Right atrium auricular region (tissue), 2 donors: ENCODE measurements around the gene ZNF668. TPM values are rescaled to one million over a fixed set of nuclear protein-coding genes. Genes with fewer than 3 reads are reported as not detected.

ENCODE experiments used
- DNase-seq: peaks from one replicate; pipeline ENCODE4 v3.0.0-alpha.2; 2019; ENCODE audit warnings: low spot score
- H3K27ac ChIP-seq, 2 donors: fragments of 200-600 bp; sonication (generic); 1 replicate in 1 of 2; 2 replicates in 1 of 2; pipeline ENCODE4 v1.5.1; 2016 to 2019
- H3K27me3 ChIP-seq, 2 donors: fragments of 200-600 bp; sonication (generic); one replicate each; pipeline versions ENCODE4 v1.5.1 to v1.6.0; 2017 to 2019
- H3K36me3 ChIP-seq: fragments of 200-600 bp; sonication (generic); one replicate; pipeline ENCODE4 v1.5.1; 2016
- H3K4me1 ChIP-seq, 2 donors: fragments of 200-600 bp; sonication (generic); one replicate each; pipeline versions ENCODE4 v1.5.1 to v1.6.0; 2017 to 2019
- H3K4me3 ChIP-seq, 2 donors: fragments of 200-600 bp; sonication (generic); 1 replicate in 1 of 2; 2 replicates in 1 of 2; pipeline ENCODE4 v1.5.1; 2017 to 2019; ENCODE audit warnings: mild to moderate bottlenecking in 1 of 2, moderate library complexity in 1 of 2
- H3K9me3 ChIP-seq, 2 donors: fragments of 200-600 bp; sonication (generic); one replicate each; pipeline ENCODE4 v1.5.1; 2019
- total RNA-seq, 2 donors: library from RNA; depleted of rRNA; stranded (reverse); fragments of >200 nt; gene quantifications; one replicate each; pipeline ENCODE4 v1.1.0, GENCODE V29; 2016
- TF ChIP-seq, protein P1 (sequence below), 2 donors: fragments of 200-600 bp; sonication (generic); IDR thresholded peaks; one replicate each; pipeline ENCODE4 v1.5.1; 2019; ENCODE audit warnings: antibody characterized with exemption in 2 of 2

ZNF668 gene
- total RNA-seq, 2 donors from 2014 or later: 7.4 to 9.2 TPM

DNA sequence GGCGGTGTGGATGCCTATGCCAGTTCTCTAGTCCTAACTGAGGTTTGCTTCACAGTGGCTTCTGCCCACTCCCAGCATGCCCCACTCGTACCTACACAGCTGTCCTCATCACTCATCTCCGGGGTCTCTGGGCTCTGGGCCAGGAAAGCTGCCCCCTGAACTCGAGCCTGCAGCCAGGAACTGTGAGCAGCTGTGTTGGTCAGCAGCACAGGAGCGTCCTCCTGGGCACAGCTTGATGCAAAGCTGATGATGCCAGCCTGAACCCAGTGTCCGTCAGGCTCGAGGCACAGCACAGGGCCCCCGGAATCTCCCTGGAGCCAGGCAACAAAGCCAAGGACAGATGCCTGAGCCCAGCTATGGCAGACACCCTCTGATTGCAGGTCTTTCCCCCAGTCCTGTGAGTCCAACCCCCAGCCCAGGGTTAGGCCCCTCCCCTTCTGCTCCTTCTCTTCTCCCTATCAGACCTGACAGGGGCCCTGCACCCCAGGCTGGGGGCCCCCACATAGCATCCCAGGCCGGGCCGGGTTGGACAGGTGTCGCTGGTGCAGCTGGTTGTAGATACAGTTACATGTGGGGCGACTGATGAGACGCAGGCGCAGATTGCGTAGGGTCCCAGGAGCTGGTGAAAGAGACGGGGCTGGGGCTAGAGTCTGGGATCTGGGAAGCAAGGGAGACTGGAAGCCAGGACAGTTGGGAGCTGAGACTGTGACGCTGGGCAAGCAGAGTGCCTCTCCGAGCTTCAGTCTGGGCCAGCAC lies 12.0 kb upstream of the ZNF668 start:
- Histone ChIP-seq H3K4me3 (no peak overlapping the region), H3K27me3 (no peaks in the 10 kb centered on the region), H3K9me3 (no peaks in the 10 kb centered on the region), H3K36me3 (peaks cover 38% of the 10 kb centered on the region), H3K27ac (no peak overlapping the region), H3K4me1 (peaks cover 0 to 7% of the 10 kb centered on the region in 2 donors)
- DNase-seq: no peak
- TF ChIP-seq, protein P1, sequence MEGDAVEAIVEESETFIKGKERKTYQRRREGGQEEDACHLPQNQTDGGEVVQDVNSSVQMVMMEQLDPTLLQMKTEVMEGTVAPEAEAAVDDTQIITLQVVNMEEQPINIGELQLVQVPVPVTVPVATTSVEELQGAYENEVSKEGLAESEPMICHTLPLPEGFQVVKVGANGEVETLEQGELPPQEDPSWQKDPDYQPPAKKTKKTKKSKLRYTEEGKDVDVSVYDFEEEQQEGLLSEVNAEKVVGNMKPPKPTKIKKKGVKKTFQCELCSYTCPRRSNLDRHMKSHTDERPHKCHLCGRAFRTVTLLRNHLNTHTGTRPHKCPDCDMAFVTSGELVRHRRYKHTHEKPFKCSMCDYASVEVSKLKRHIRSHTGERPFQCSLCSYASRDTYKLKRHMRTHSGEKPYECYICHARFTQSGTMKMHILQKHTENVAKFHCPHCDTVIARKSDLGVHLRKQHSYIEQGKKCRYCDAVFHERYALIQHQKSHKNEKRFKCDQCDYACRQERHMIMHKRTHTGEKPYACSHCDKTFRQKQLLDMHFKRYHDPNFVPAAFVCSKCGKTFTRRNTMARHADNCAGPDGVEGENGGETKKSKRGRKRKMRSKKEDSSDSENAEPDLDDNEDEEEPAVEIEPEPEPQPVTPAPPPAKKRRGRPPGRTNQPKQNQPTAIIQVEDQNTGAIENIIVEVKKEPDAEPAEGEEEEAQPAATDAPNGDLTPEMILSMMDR (IDR thresholded peaks at IDR 0.05): no peak

DNA sequence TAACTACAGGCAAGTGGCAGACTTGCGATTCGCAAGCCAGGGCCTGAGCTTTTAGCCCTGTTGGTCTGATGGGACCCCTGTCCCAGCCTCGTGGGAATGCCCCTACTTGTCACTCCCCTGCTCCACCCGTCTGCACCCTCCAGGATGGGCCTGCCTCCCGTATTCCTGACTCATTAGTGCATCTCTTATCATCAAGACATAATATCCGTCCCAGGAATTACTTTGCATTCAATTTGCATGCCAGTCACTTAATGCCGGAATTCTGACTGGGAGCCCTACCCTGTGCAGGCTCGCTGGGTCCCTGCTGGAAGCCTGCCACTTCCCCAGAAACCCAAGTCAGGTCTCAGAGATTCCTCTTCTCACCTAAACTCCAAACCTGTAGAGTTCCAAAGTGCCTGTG lies 11.4 kb upstream of the ZNF668 start:
- Histone ChIP-seq H3K9me3 (no peaks in the 10 kb centered on the region), H3K27ac (no peak overlapping the region), H3K4me1 (peaks cover 0 to 7% of the 10 kb centered on the region in 2 donors), H3K36me3 (peaks cover 38% of the 10 kb centered on the region), H3K27me3 (no peaks in the 10 kb centered on the region), H3K4me3 (no peak overlapping the region)
- no peak for DNase-seq
- TF ChIP-seq, protein P1 (IDR thresholded peaks at IDR 0.05): no peak

DNA sequence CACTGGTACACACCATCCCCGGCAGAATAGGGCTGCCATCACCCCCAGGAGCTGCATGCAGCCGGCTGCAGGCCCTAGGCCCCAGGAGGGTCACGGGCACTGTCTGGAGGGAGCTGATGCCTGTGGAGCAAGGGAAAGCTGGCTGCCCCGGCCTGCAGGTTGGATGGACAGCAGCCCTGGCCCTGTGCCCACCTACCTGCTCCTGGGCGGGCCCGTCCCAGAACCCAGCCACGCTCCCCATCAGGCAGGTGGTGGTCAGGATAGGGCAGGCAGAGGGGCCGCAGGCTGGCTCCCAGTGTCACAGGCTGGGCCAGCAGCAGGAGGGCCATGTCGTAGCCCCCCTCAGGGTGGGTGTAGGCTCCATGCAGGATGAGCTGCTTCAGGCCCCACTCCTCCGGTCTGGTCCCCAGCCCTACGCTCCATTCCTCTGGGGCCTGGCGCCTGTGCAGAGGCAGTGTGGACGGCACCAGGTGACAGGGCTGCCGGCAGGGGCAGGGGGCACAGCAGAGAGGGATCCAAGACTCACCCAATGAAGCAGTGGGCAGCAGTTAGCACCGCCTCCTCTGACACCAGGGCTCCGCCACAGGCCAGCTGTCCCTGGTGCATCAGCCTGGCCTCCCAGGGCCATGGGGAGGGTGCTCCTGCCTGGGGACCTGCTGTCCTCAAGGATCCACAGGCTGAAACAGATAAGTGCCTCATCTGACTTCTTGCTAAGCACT lies 10.7 kb upstream of the ZNF668 start:
- no peaks in the 10 kb centered on the region for H3K27me3 ChIP-seq
- no peak for DNase-seq
- TF ChIP-seq, protein P1 (IDR thresholded peaks at IDR 0.05): no peak
- no peaks in the 10 kb centered on the region for H3K9me3 ChIP-seq
- H3K4me3 ChIP-seq: no peak overlapping the region
- peaks cover 45% of the 10 kb centered on the region for H3K36me3 ChIP-seq
- no peak overlapping the region for H3K27ac ChIP-seq
- H3K4me1 ChIP-seq: peaks cover 0 to 7% of the 10 kb centered on the region in 2 donors

DNA sequence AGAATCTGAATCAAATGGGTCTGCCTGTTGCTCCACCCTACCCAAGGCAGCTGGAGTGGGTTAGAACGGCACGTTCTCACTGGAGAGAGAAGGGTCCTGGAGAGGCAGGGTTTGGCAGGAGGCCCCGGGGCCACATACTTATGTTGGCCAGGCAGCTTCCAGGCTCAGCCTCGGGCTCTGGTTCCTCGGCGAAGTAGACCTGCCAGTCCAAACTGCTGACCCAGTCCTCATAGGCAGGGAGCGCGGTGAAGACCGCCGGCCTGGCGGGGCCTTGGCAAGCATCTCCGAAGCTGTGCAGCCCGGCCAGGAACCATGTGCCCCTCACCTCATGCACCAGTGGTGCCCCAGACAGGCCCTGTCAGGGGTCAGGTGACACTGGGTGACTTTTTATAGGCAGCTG lies 9.9 kb upstream of the ZNF668 start:
- TF ChIP-seq, protein P1 (IDR thresholded peaks at IDR 0.05): no peak
- Histone ChIP-seq H3K4me1 (peaks cover 0 to 7% of the 10 kb centered on the region in 2 donors), H3K4me3 (no peak overlapping the region), H3K9me3 (no peaks in the 10 kb centered on the region), H3K27ac (no peak overlapping the region), H3K36me3 (peaks cover 48% of the 10 kb centered on the region), H3K27me3 (no peaks in the 10 kb centered on the region)
- no peak for DNase-seq

DNA sequence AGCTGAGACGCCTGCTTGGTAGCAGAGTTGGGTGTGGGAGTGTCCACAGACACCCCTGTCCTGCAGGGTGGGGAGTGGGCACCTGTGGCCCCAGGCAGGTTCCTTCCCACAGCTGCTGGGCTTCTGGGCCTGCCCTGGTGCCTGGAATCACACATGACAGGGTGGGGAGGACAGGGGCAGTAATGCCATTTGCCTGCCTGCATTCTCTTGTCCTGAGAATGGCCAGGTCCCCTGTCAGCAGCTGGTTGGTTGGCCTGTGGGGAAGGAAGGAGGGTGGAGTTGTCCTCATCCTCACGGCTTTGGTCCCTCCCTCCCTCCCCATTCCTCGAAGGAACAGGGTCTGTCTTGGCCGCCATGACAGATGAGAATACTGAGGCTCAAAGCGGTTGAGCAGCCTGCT lies 9.5 kb upstream of the ZNF668 start:
- DNase-seq: no peak
- Histone ChIP-seq H3K4me1 (peaks cover 0 to 7% of the 10 kb centered on the region in 2 donors), H3K27ac (no peak overlapping the region), H3K4me3 (no peak overlapping the region), H3K36me3 (peaks cover 52% of the 10 kb centered on the region), H3K27me3 (no peaks in the 10 kb centered on the region), H3K9me3 (no peaks in the 10 kb centered on the region)
- TF ChIP-seq, protein P1 (IDR thresholded peaks at IDR 0.05): no peak
